Erythroblast (primary cell): ENCODE data around the gene INHBE.

Experiments used
- GATA1 ChIP-seq: IDR thresholded peaks from 2 replicates; pipeline ENCODE4 v1.6.1; 2011; ENCODE audit warnings: low read depth, mild to moderate bottlenecking, control low read depth, low read length, moderate library complexity
- POLR2A ChIP-seq: IDR thresholded peaks from 2 replicates; pipeline ENCODE4 v1.6.1; 2011; ENCODE audit warnings: mild to moderate bottlenecking, low read length

DNA sequence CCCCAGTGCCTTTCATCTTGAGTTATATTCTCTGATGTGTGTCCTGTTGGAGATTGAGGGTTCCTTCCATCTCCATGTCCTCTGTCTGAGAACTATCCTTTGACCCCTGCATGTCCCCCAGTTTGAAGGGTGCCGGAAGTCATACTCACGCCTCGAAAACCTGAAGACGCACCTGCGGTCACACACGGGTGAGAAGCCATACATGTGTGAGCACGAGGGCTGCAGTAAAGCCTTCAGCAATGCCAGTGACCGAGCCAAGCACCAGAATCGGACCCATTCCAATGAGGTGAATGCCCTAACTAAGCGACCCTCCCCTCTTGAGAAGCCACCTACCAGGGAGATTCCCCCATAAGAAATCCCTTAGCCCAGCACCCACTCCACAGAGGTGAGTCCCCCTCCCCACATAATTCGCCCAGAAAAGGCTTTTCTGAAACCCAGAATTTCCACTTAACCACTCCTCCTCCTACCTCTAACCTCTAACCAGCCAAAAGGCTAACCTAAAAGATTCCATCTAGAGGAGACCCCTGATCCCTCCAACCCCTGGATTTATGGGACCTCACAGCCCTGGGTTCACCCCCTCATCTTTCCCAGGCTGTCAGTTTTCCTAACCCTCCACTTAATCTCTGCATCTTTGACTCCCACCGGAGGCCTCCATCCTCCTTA is 12.2 kb downstream of the INHBE start:
- TF ChIP-seq POLR2A (no peak), GATA1 (no peak)
